Measurements from ENCODE around the gene GATD1.

The GATD1 gene

GRCh38 chr11:777288-778255, at the start of gene GATD1:
GATD1 (minus strand) TSS chr11:777487; CDS start chr11:777462, 25 bp downstream.
- DNase-seq, result peak; percentile 95

- DNase-seq, result no peak
These were observed 49.5 kb upstream of the GATD1 start for GRCh38 chr11:826836-827145.

- DNase-seq, result no peak
These were observed 48.9 kb upstream of the GATD1 start for GRCh38 chr11:826227-826621.

- no peak for DNase-seq
These were observed 48.3 kb upstream of the GATD1 start for GRCh38 chr11:825366-826226.

GRCh38 chr11:824942-825341, 47.7 kb upstream of the GATD1 start:
- DNase-seq, result no peak

GRCh38 chr11:824292-824880, 47.1 kb upstream of the GATD1 start:
- no peak for DNase-seq

GRCh38 chr11:823441-824291, 46.4 kb upstream of the GATD1 start:
- no peak for DNase-seq

- no peak for DNase-seq
These were observed 44.5 kb upstream of the GATD1 start for GRCh38 chr11:821512-822371.

GRCh38 chr11:820655-821511, 43.6 kb upstream of the GATD1 start:
- DNase-seq, result no peak

- DNase-seq, result peak; percentile 94
These were observed 42.8 kb upstream of the GATD1 start for GRCh38 chr11:819943-820649.

GRCh38 chr11:819129-819931, 42.0 kb upstream of the GATD1 start:
- DNase-seq, result peak; percentile 88

GRCh38 chr11:818396-819128, 41.3 kb upstream of the GATD1 start, which contains the start of gene PNPLA2:
PNPLA2 (plus strand) TSS chr11:818914; CDS start chr11:819719, 805 bp downstream.
- no peak for DNase-seq

- no peak for DNase-seq
These were observed 39.1 kb upstream of the GATD1 start for GRCh38 chr11:816433-816779.

GRCh38 chr11:815675-816432, 38.6 kb upstream of the GATD1 start:
- DNase-seq, result no peak

- no peak for DNase-seq
These were observed 36.3 kb upstream of the GATD1 start for GRCh38 chr11:813456-814096.

- DNase-seq, result no peak
These were observed 35.8 kb upstream of the GATD1 start for GRCh38 chr11:813072-813455.

- DNase-seq, result no peak
These were observed 35.1 kb upstream of the GATD1 start for GRCh38 chr11:812390-812789.

Measured in activated naive CD4-positive, alpha-beta T cell treated with Interleukin-2 at 50 U/mL for 16 hours (primary cell).